Stimulated activated CD4-positive, alpha-beta T cell treated with anti-CD3 and anti-CD28 coated beads, Interleukin-12 subunit alpha, Interleukin-12 subunit beta, amount 100 ng/mL, for 48 hours (primary cell): ENCODE results near the gene REXO5.
"Not testable (repeated sequence)": the region's sequence is repeated elsewhere in the genome, so short reads cannot be mapped to it uniquely, and the experiment has no call there.

ENCODE experiments used
- DNase-seq, 3 donors: peaks; one replicate each; pipeline ENCODE4 v3.0.0-alpha.2; 2020; ENCODE audit warnings: low read depth in 2 of 3, low spot score in 1 of 3

Gene REXO5

DNA sequence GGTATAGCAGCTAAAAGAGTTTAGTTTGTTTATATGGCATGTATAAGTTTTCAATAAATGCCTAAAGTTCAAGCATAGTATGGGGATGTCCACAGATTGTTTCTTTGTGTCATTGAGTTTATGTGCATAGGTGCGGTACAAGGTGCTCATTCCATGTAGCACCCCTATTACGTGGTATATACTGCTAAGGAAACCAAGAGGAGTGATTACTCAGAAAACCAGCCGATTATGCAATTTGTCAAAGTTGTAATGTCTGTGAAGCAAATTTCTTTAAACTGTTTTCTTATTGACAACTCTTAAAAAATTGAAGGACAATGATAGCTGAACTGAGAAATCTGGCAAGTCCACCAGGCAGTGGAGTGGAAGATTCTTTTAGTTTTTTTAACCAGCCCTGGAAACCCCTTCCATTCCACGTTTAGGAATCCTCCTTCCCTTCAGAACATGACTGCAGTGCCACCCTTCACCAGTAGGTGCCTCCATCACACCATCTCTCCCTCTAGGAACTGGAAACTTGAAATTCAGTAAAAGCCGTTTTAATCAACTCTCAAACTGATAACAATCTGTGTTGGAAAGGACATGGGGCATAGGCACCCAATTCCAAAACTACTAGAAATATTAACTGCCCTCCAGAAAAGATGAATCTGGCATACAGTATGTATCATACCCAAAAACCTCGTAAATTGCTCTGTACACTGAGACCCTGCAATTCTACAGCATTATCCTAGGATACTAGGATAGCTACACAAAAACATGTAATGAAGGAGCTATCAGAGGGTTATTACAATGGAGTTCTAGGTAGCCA, 43.5 kb downstream of the REXO5 start:
- DNase-seq = peak; percentile 21 to 69 (median 56)

DNA sequence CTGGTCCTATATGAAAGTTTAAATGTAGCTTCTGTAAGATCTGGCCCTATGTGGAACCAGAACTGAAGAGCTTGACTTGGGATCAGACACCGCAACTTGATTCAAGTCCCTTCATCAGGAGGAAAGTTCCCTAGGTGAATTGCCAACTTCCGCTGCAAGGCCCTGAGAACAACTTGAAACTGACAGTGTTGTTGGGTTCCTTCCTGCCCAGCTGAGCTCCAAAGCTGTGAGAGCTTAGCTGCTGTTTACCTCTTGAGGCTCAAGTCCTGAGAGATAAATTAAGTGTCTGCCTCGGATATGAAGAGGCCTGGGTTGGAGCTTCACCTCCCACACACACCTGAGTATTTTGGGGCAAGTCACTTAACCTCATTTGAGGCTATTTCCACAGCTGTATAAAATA, 44.7 kb downstream of the REXO5 start:
- DNase-seq = no peak

- DNase-seq = no peak
Observed at GRCh38 chr16:20851601-20852000, 45.3 kb downstream of the REXO5 start.

GRCh38 chr16:20853143-20853542, 46.8 kb downstream of the REXO5 start:
- no peak for DNase-seq

GRCh38 chr16:20853981-20854620, 47.8 kb downstream of the REXO5 start:
- DNase-seq = no peak

DNA sequence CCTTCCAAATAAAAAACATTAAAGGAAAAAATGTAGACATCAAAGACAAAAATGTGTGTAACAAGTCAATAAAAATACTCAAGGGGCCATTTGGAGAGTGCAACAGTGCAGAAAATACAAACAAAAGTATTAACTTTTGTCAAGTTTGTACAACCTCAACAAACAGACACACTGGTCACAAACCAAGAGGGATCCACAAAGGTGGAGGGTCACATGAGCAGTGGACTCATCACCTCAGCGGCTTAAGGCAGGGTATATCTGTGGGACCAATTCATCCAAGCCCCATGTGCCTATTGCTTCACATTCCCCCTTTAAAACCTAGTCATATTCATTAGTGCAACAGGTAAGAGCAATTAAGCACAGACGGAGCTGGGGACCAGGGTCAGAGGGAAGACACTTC, 48.6 kb downstream of the REXO5 start:
- no peak for DNase-seq

DNA sequence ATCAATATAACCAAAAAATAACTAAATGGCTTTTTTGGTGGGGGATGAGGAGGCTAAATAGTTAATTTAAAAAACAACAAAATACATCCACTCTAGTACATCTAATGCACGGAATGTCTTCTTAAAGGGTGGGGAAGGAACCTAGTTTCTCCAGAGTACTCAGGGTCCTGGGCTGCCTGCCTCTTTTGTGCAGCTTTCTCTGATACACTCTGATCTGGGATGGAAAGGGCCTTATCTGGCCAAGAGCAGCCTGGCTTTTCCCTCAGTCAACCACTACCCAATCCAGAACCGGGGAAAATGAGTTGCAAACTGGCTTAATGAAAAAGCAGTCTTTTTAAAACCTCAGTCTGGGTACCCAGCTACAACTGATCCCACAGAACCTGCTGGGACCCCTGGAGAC, 51.0 kb downstream of the REXO5 start:
- no peak for DNase-seq

GRCh38 chr16:20859229-20859628, 52.9 kb downstream of the REXO5 start:
- no peak for DNase-seq

GRCh38 chr16:20859699-20860098, 53.4 kb downstream of the REXO5 start:
- DNase-seq = no peak

GRCh38 chr16:20860361-20860760, 54.0 kb downstream of the REXO5 start:
- no peak for DNase-seq

DNA sequence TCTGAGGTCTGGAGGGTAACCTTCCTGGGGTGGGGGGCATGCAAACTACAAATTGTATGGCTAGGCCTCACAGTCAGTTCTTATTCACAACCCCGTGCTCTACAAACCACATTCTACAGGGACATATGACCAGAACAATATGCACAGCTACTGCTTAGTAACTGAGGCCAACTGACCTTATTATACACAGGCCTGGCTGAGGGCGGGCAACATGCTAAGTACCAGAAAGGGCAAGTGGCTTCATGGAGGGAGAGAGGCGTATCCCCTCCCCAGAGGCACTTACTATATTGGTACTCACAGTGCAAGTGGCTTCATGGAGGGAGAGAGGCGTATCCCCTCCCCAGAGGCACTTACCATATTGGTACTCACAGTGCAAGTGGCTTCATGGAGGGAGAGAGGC, 54.7 kb downstream of the REXO5 start:
- not testable (repeated sequence) for DNase-seq

GRCh38 chr16:20862162-20862960, 56.0 kb downstream of the REXO5 start:
- no peak for DNase-seq

DNA sequence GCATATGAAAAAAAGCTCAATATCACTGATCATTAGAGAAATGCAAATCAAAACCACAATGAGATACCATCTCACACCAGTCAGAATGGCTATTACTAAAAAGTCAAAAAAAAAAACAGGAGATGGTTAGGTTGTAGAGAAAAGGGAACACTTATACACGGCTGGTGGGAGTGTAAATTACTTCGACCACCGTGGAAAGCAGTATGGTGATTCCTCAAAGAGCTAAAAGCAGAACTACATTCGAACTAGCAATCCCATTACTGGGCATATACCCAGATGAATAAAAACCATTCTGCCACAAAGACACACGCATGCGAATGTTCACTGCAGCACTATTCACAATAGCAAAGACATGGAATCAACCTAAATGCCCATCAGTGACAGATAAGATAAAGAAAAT, 58.0 kb downstream of the REXO5 start:
- not testable (repeated sequence) for DNase-seq

- DNase-seq = no peak
Observed at GRCh38 chr16:20865420-20866131, 59.2 kb downstream of the REXO5 start.

GRCh38 chr16:20866145-20866772, 59.9 kb downstream of the REXO5 start:
- peak in 1 of 3 donors; percentile 11 for DNase-seq

DNA sequence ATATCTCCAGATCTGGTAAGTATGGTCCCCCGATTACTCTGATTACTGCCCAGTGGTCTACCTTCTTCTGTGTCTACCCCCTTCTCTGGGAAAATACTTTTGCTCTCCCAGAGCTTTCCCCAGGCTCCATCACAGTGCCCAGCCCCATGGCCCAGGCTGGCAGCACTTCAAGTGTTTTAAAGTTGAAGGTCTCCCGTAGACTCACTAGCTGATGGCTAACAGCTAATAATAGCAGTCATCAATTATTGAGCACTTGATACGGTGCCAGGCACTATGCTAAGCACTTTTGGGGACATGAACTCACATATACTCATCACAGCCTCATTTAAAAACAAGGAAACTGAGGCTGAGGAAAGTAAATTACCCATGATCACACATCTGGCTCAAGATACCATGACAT, 60.5 kb downstream of the REXO5 start:
- DNase-seq = no peak

DNA sequence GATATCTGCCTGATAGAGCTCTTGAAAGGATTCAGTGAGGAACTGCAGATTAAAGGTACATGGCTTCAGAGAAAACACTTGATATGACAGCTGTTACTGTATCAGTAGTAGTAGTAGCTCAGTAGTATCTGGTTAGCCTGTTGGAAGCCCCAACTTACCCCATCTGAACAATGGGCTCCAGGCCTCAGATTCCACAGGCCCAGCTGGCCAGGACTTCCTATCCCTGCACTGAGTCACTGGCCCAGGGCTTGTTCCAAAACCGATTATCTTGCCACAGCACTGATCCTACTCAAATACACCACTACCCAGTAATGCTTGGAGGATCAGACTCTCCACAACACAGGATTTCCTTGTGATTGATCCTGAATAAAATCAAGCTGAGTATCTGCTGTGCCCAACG, 61.3 kb downstream of the REXO5 start:
- DNase-seq = no peak

- no peak for DNase-seq
Observed at GRCh38 chr16:20868890-20869289, 62.6 kb downstream of the REXO5 start.

GRCh38 chr16:20870122-20870820, 63.9 kb downstream of the REXO5 start:
- no peak for DNase-seq

GRCh38 chr16:20871258-20871657, 64.9 kb downstream of the REXO5 start:
- no peak for DNase-seq
